Right atrium auricular region (tissue), 2 donors: ENCODE data around the gene SAMD11. TPM values are rescaled to one million over a fixed set of nuclear protein-coding genes. Genes with fewer than 3 reads are reported as not detected.

ENCODE experiments used
- DNase-seq: peaks from one replicate; pipeline ENCODE4 v3.0.0-alpha.2; 2019; ENCODE audit warnings: low spot score
- H3K27ac ChIP-seq, 2 donors: fragments of 200-600 bp; sonication (generic); 1 replicate in 1 of 2; 2 replicates in 1 of 2; pipeline ENCODE4 v1.5.1; 2016 to 2019
- H3K27me3 ChIP-seq, 2 donors: fragments of 200-600 bp; sonication (generic); one replicate each; pipeline versions ENCODE4 v1.5.1 to v1.6.0; 2017 to 2019
- H3K36me3 ChIP-seq: fragments of 200-600 bp; sonication (generic); one replicate; pipeline ENCODE4 v1.5.1; 2016
- H3K4me1 ChIP-seq, 2 donors: fragments of 200-600 bp; sonication (generic); one replicate each; pipeline versions ENCODE4 v1.5.1 to v1.6.0; 2017 to 2019
- H3K4me3 ChIP-seq, 2 donors: fragments of 200-600 bp; sonication (generic); 1 replicate in 1 of 2; 2 replicates in 1 of 2; pipeline ENCODE4 v1.5.1; 2017 to 2019; ENCODE audit warnings: mild to moderate bottlenecking in 1 of 2, moderate library complexity in 1 of 2
- H3K9me3 ChIP-seq, 2 donors: fragments of 200-600 bp; sonication (generic); one replicate each; pipeline ENCODE4 v1.5.1; 2019
- CTCF ChIP-seq, 2 donors: fragments of 200-600 bp; sonication (generic); IDR thresholded peaks; one replicate each; pipeline ENCODE4 v1.5.1; 2019; ENCODE audit warnings: antibody characterized with exemption in 2 of 2
- total RNA-seq, 2 donors: library from RNA; depleted of rRNA; stranded (reverse); fragments of >200 nt; gene quantifications; one replicate each; pipeline ENCODE4 v1.1.0, GENCODE V29; 2016

The SAMD11 gene
- total RNA-seq, 2 donors from 2014 or later: 2.7 to 6.4 TPM

GRCh38 chr1:981491-981954 lies 57.8 kb downstream of the SAMD11 start:
- Histone ChIP-seq H3K9me3 (no peaks in the 10 kb centered on the region), H3K27me3 (no peaks in the 10 kb centered on the region), H3K36me3 (peaks cover 15% of the 10 kb centered on the region), H3K4me1 (peaks cover 0 to 46% of the 10 kb centered on the region in 2 donors), H3K4me3 (peak overlapping the region; percentile 33 to 41), H3K27ac (peak overlapping the region; percentile 91 to 93)
- no peak for TF ChIP-seq CTCF (IDR thresholded peaks at IDR 0.05)
- no peak for DNase-seq

GRCh38 chr1:981955-982558 lies 58.3 kb downstream of the SAMD11 start, which contains the start of gene PERM1:
TSS of gene PERM1 (minus strand) at chr1:982093. CDS start at chr1:981029, 1,064 bp downstream.
- DNase-seq: no peak
- H3K27ac ChIP-seq: peak within 1 kb of the TSS; percentile 91 to 93
- peaks cover 0 to 46% of the 10 kb centered on the region in 2 donors for H3K4me1 ChIP-seq
- H3K4me3 ChIP-seq: peak within 1 kb of the TSS; percentile 33 to 41
- peaks cover 15% of the 10 kb centered on the region for H3K36me3 ChIP-seq
- TF ChIP-seq CTCF (IDR thresholded peaks at IDR 0.05): no peak
- H3K9me3 ChIP-seq: no peaks in the 10 kb centered on the region
- H3K27me3 ChIP-seq: no peaks in the 10 kb centered on the region

GRCh38 chr1:982765-983436 lies 59.2 kb downstream of the SAMD11 start:
- DNase-seq: no peak
- H3K27ac ChIP-seq: peak overlapping the region; percentile 91 to 93
- no peak for TF ChIP-seq CTCF (IDR thresholded peaks at IDR 0.05)
- peaks cover 15% of the 10 kb centered on the region for H3K36me3 ChIP-seq
- no peaks in the 10 kb centered on the region for H3K9me3 ChIP-seq
- no peaks in the 10 kb centered on the region for H3K27me3 ChIP-seq
- H3K4me3 ChIP-seq: no peak overlapping the region
- peaks cover 0 to 45% of the 10 kb centered on the region in 2 donors for H3K4me1 ChIP-seq

- no peak for DNase-seq
- Histone ChIP-seq H3K27ac (peak overlapping the region in 1 of 2 donors; percentile 91), H3K4me1 (peaks cover 0 to 35% of the 10 kb centered on the region in 2 donors), H3K9me3 (no peaks in the 10 kb centered on the region), H3K27me3 (no peaks in the 10 kb centered on the region), H3K36me3 (peaks cover 9% of the 10 kb centered on the region), H3K4me3 (peak overlapping the region in 1 of 2 donors; percentile 25)
- TF ChIP-seq CTCF (IDR thresholded peaks at IDR 0.05): peak; percentile 97 to 99
These were observed 60.2 kb downstream of the SAMD11 start for GRCh38 chr1:983798-984475.

- no peaks in the 10 kb centered on the region for H3K9me3 ChIP-seq
- H3K4me1 ChIP-seq: peaks cover 0 to 30% of the 10 kb centered on the region in 2 donors
- DNase-seq: no peak
- H3K36me3 ChIP-seq: peaks cover 4% of the 10 kb centered on the region
- peak overlapping the region in 1 of 2 donors; percentile 25 for H3K4me3 ChIP-seq
- H3K27ac ChIP-seq: peak overlapping the region in 1 of 2 donors; percentile 91
- H3K27me3 ChIP-seq: no peaks in the 10 kb centered on the region
- peak; percentile 5 to 6 for TF ChIP-seq CTCF (IDR thresholded peaks at IDR 0.05)
These were observed 60.7 kb downstream of the SAMD11 start for GRCh38 chr1:984476-984814.
